GM23248 (cell line): ENCODE data around the gene RPS19BP1. TPM values are rescaled to one million over a fixed set of nuclear protein-coding genes. Genes with fewer than 3 reads are reported as not detected.
"Not testable (repeated sequence)": the region's sequence is repeated elsewhere in the genome, so short reads cannot be mapped to it uniquely, and the experiment has no call there.

ENCODE experiments used
- DNase-seq: peaks from one replicate; pipeline ENCODE4 v3.0.0-alpha.2; 2015
- H2AFZ ChIP-seq: fragments of 200-600 bp; sonication (generic); 2 replicates; pipeline ENCODE4 v1.6.1; 2016; ENCODE audit warnings: antibody characterized with exemption
- H3F3A ChIP-seq: fragments of 200-600 bp; sonication (generic); 2 replicates; pipeline ENCODE4 v1.6.1; 2016; ENCODE audit warnings: mild to moderate bottlenecking, antibody characterized with exemption, mixed run types; ENCODE audit not compliant: insufficient read depth
- H3K27ac ChIP-seq: fragments of 200-600 bp; sonication (generic); 2 replicates; pipeline ENCODE4 v1.5.1; 2016; ENCODE audit warnings: mild to moderate bottlenecking
- H3K27me3 ChIP-seq: fragments of 200-600 bp; sonication (generic); replicated peaks from 2 replicates; pipeline ENCODE4 v1.6.1; 2016; ENCODE audit warnings: mild to moderate bottlenecking; ENCODE audit not compliant: insufficient read depth
- H3K36me3 ChIP-seq: fragments of 200-600 bp; sonication (generic); 2 replicates; pipeline ENCODE4 v1.6.1; 2016; ENCODE audit warnings: low read depth, mild to moderate bottlenecking
- H3K4me1 ChIP-seq: fragments of 200-600 bp; sonication (generic); 2 replicates; pipeline ENCODE4 v1.6.1; 2016; ENCODE audit warnings: mild to moderate bottlenecking; ENCODE audit not compliant: insufficient read depth
- H3K4me2 ChIP-seq: fragments of 200-600 bp; sonication (generic); one replicate; pipeline ENCODE4 v1.6.1; 2016; ENCODE audit warnings: mild to moderate bottlenecking; ENCODE audit not compliant: unreplicated experiment
- H3K4me3 ChIP-seq: fragments of 200-600 bp; sonication (generic); 2 replicates; pipeline ENCODE4 v1.5.1; 2016; ENCODE audit warnings: mild to moderate bottlenecking
- H3K79me2 ChIP-seq: fragments of 200-600 bp; sonication (generic); 2 replicates; pipeline ENCODE4 v1.6.1; 2016; ENCODE audit warnings: mild to moderate bottlenecking; ENCODE audit not compliant: insufficient read depth
- H3K9ac ChIP-seq: fragments of 200-600 bp; sonication (generic); 2 replicates; pipeline ENCODE4 v1.6.1; 2016; ENCODE audit warnings: mild to moderate bottlenecking
- H3K9me2 ChIP-seq: fragments of 200-600 bp; sonication (generic); 2 replicates; pipeline ENCODE4 v1.6.1; 2016; ENCODE audit warnings: mixed run types, mild to moderate bottlenecking, moderate library complexity; ENCODE audit not compliant: insufficient read depth
- H3K9me3 ChIP-seq: fragments of 200-600 bp; sonication (generic); one replicate; pipeline ENCODE4 v1.6.1; 2017; ENCODE audit warnings: low read depth
- H4K20me1 ChIP-seq: fragments of 200-600 bp; sonication (generic); 2 replicates; pipeline ENCODE4 v1.6.0; 2016; ENCODE audit not compliant: insufficient read depth
- EZH2 ChIP-seq: fragments of 200-600 bp; sonication (generic); IDR thresholded peaks from 2 replicates; pipeline ENCODE4 v1.6.1; 2018; ENCODE audit warnings: antibody characterized with exemption, mild to moderate bottlenecking; ENCODE audit not compliant: insufficient read depth, poor library complexity, severe bottlenecking
- EZH2phosphoT487 ChIP-seq: fragments of 200-600 bp; sonication (generic); IDR thresholded peaks from 2 replicates; pipeline ENCODE4 v1.6.1; 2018; ENCODE audit warnings: antibody characterized with exemption, moderate library complexity, mild to moderate bottlenecking, low read depth; ENCODE audit not compliant: insufficient read depth
- whole genome bisulfite sequencing, 2 experiments: methylation state at CpG; one replicate each; pipeline ENCODE4 v1.1.6; 2015 to 2017; ENCODE audit warnings: low lambda C conversion rate in 2 of 2, low coverage in 1 of 2; ENCODE audit errors: missing lambda C conversion rate in 2 of 2; 5-methylcytosine and 5-hydroxymethylcytosine counted together
- in situ Hi-C: fragments of 300-500 bp; cut with MboI; formaldehyde crosslinking; loops from 2 replicates; pipeline ENCODE4 v1.15.0; 2020
- polyA plus RNA-seq: library from polyadenylated mRNA; unstranded; fragments of >200 nt; fragmentation: Nextera tagmentation; extraction: Ambion mirVana; gene quantifications from 2 replicates; pipeline ENCODE4 v1.2.1, GENCODE V29; 2016
- total RNA-seq: library from RNA; depleted of rRNA; stranded (reverse); fragments of >200 nt; shearing (Covaris generic); gene quantifications from 2 replicates; pipeline ENCODE4 v1.2.3, GENCODE V29; 2014

RPS19BP1 gene
- total and polyA plus RNA-seq, 2 experiments from 2014 or later = 93.9 to 114 TPM

DNA sequence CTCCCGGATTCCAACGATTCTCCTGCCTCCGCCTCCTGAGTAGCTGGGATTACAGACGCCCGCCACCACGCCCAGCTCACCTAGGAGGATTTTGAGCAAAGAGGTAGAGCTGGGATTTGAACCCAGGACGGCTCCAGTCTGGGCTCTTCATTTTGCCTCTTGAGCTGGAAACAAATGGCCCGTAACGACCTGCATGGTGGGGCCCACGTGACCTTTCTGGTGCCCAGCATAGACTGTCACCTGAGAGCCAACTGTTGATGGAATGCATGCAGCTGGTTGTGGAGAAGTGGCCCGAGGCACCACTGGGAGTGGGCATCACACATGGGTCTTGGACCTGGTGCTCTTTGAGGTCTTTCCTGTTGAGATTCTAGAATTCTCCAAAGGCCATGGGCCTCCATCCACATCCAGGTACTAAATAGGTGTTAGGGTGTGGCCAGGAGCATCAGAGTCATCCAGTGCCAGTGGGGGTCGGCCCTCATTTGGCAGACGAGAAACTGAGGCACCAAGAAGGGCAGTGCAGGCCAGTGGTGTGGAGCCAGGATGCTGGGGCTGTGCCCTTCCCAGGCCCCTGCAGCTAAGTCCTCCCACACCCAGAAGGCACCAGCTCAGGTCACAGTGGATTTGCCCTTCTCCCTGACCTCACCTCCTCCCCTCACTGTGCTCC, 8.3 kb downstream of the RPS19BP1 start:
- H4K20me1 ChIP-seq = peaks cover 14% of the 10 kb centered on the region; the same call in 1 of the 2 replicates

DNA sequence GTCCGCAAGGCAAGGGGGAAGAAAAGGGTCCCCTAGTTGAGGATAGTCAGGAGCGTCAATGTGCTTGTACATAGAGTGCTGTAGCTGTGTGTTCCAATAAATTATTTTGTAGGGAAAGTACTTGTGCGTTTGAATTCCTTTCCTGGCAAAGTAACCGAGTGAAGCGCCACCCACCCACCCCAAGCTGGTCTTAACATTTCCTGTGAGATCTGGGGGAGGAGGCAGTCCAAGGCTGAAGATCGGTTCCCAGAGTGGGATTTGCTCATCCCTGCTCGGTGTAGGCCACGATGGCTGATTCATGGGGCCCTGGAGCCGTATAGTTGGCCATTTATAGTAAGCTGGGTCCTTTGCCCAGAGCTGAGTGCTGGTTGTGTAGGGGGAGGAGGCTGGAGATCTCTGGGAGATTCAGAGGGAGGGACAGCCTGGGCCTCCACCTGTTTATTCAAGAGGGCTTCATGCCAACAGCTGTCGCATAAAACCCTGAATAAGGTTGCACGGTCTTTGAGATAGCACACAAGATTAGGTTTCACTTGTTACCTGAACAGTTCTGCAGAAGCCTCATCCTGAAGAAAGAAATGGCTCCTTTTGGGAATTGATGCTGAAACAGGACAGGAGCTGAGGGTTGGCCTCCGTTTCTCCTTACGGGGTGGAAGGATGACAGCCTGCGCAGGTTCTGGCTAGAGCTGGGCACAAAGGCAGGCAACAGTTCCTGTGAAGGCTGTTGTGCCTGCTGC, 9.8 kb downstream of the RPS19BP1 start:
- H3K4me3 ChIP-seq = peak overlapping the region; percentile 86
- H3K79me2 ChIP-seq = peaks cover 43% of the 10 kb centered on the region
- H3K9me2 ChIP-seq = no peaks in the 10 kb centered on the region
- no peak overlapping the region for H2AFZ ChIP-seq
- peak overlapping the region; percentile 99 for H3K9ac ChIP-seq
- peaks cover 64% of the 10 kb centered on the region for H3F3A ChIP-seq
- TF ChIP-seq EZH2 (no peak), EZH2phosphoT487 (no peak)
- in situ Hi-C loops = no loop called here
- H3K9me3 ChIP-seq = no peaks in the 10 kb centered on the region
- H3K27me3 ChIP-seq = no peaks in the 10 kb centered on the region
- H3K4me1 ChIP-seq = peaks cover 20% of the 10 kb centered on the region
- peaks cover 16% of the 10 kb centered on the region for H3K36me3 ChIP-seq
- H3K27ac ChIP-seq = peak overlapping the region; percentile 96
- 5% methylated on average over 14 of the region's 14 CpGs for WGBS, 2 experiments
- peak; percentile 92 for DNase-seq
- peaks cover 14% of the 10 kb centered on the region; the same call in 1 of the 2 replicates for H4K20me1 ChIP-seq
- H3K4me2 ChIP-seq = peak overlapping the region; percentile 99

More for the DNA sequence above, 8.3 kb downstream of the RPS19BP1 start:
- TF ChIP-seq EZH2 (no peak), EZH2phosphoT487 (no peak)
- peaks cover 16% of the 10 kb centered on the region for H3K36me3 ChIP-seq
- H3K9ac ChIP-seq = no peak overlapping the region
- H3K4me2 ChIP-seq = no peak overlapping the region
- in situ Hi-C loops = no loop called here
- peaks cover 49% of the 10 kb centered on the region for H3F3A ChIP-seq
- WGBS, 2 experiments = 73 to 74% methylated on average over 13 of the region's 13 CpGs
- peaks cover 6% of the 10 kb centered on the region for H3K4me1 ChIP-seq
- no peak overlapping the region for H3K4me3 ChIP-seq
- peak; percentile 39 for DNase-seq
- H3K79me2 ChIP-seq = peaks cover 38% of the 10 kb centered on the region
- H3K27ac ChIP-seq = peak overlapping the region; percentile 96
- no peak overlapping the region for H2AFZ ChIP-seq
- no peaks in the 10 kb centered on the region for H3K27me3 ChIP-seq
- H3K9me3 ChIP-seq = no peaks in the 10 kb centered on the region
- no peaks in the 10 kb centered on the region for H3K9me2 ChIP-seq

DNA sequence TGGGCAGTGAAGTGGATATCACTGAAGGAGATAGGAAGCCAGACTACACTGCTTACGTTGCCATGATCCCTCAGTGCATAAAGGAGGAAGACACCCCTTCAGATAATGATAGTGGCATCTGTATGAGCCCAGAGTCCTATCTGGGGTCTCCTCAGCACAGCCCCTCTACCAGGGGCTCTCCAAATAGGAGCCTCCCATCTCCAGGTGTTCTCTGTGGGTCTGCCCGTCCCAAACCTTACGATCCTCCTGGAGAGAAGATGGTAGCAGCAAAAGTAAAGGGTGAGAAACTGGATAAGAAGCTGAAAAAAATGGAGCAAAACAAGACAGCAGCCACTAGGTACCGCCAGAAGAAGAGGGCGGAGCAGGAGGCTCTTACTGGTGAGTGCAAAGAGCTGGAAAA, 10.5 kb downstream of the RPS19BP1 start:
- in situ Hi-C loops, H2AFZ ChIP-seq, H3K9me3 ChIP-seq, H3K27me3 ChIP-seq, DNase-seq, H3K9me2 ChIP-seq: not testable (repeated sequence)
- Histone ChIP-seq H3K4me2 (peak overlapping the region; percentile 99), H3K36me3 (peaks cover 16% of the 10 kb centered on the region), H3F3A (peaks cover 70% of the 10 kb centered on the region), H3K4me3 (peak overlapping the region; percentile 86), H3K9ac (peak overlapping the region; percentile 99), H4K20me1 (peaks cover 14% of the 10 kb centered on the region; the same call in 1 of the 2 replicates), H3K4me1 (peaks cover 20% of the 10 kb centered on the region), H3K27ac (peak overlapping the region; percentile 96), H3K79me2 (peaks cover 49% of the 10 kb centered on the region)
- WGBS, 2 experiments = 0 to 1% methylated on average over 4 to 5 of the region's 5 CpGs

DNA sequence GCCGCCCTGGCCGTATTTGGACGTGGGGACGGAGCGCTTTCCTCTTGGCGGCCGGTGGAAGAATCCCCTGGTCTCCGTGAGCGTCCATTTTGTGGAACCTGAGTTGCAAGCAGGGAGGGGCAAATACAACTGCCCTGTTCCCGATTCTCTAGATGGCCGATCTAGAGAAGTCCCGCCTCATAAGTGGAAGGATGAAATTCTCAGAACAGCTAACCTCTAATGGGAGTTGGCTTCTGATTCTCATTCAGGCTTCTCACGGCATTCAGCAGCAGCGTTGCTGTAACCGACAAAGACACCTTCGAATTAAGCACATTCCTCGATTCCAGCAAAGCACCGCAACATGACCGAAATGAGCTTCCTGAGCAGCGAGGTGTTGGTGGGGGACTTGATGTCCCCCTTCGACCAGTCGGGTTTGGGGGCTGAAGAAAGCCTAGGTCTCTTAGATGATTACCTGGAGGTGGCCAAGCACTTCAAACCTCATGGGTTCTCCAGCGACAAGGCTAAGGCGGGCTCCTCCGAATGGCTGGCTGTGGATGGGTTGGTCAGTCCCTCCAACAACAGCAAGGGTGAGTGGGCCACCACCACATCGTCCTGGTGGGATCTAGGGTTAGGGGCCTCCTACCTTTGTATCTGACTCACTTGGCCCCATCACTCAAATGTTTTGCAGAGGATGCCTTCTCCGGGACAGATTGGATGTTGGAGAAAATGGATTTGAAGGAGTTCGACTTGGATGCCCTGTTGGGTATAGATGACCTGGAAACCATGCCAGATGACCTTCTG, 11.3 kb downstream of the RPS19BP1 start:
- H3K9me3 ChIP-seq, in situ Hi-C loops, H2AFZ ChIP-seq, DNase-seq, H3K27me3 ChIP-seq, H3K9me2 ChIP-seq: not testable (repeated sequence)
- Histone ChIP-seq H3K36me3 (peaks cover 17% of the 10 kb centered on the region), H4K20me1 (peaks cover 14% of the 10 kb centered on the region; the same call in 1 of the 2 replicates), H3K79me2 (peaks cover 57% of the 10 kb centered on the region), H3F3A (peaks cover 75% of the 10 kb centered on the region), H3K9ac (peak overlapping the region; percentile 99), H3K27ac (peak overlapping the region; percentile 96), H3K4me2 (peak overlapping the region; percentile 99), H3K4me1 (peaks cover 20% of the 10 kb centered on the region), H3K4me3 (peak overlapping the region; percentile 86)
- WGBS, 2 experiments = 1% methylated on average over 21 to 28 of the region's 28 CpGs
